Frontal cortex (tissue), 4 donors: Measurements from ENCODE around the gene BRSK2. TPM values are rescaled to one million over a fixed set of nuclear protein-coding genes. Genes with fewer than 3 reads are reported as not detected.
"Not testable (repeated sequence)": the region's sequence is repeated elsewhere in the genome, so short reads cannot be mapped to it uniquely, and the experiment has no call there.

Source experiments
- DNase-seq, 2 donors: peaks; one replicate each; pipeline ENCODE4 v3.0.0; 2012; ENCODE audit warnings: low spot score in 2 of 2
- FAIRE-seq: peaks from 2 replicates; lab custom pipeline; 2012; peaks lifted over from hg19 to GRCh38; lab: Jason Lieb, UNC
- total RNA-seq: library from RNA; depleted of rRNA; stranded (reverse); fragments of >200 nt; gene quantifications from one replicate; pipeline ENCODE4 v1.2.3, GENCODE V29; 2014
- donor health status: control.
- donor health status: control.
- donor health status: control.

Gene BRSK2
- total RNA-seq, 1 donor from 2014 or later, result 35.9 TPM

DNA sequence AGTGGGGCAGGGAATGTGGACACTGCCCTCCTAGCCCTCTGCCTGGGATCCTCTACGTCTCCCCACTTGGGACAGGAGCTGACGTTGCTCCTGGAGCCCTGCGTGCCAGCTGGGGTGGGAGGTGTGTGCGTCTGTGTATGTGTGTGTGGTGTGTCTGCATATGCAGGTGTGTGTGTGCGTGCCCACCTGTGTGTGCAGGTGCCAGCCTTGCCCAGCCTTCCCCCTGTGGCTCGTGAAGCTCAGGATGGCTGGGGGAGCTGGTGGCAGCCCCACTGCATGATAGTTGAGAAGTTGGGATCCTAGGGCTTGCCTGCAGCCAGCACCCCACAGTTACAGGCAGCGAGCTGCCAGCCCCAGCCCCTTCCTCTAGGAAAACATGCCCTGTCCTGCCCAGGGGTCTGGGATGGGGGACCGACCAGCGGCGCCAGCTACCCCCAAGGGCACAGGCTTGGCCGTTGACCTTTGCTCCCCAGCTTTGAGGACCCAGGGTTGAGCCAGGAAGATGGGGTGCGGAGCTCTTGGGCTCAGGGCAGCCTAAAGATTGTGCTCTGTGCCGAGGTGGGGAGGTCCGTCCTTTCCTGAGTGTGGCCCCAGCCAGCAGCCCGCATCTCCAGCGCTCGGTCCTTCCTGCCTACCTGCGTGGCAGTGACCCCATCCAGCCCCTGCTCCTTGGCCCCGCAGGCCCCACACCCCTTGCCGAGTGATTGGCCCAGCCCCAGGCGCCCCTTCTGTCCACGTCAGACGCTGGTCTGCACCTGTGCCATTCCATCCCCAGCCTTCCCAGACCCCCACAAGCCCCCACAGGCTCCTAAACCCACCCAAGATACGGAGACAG is 15.7 kb downstream of the BRSK2 start:
- DNase-seq (no peak), FAIRE-seq (no peak)

- no peak for DNase-seq
- no peak for FAIRE-seq
These were observed 17.1 kb downstream of the BRSK2 start for GRCh38 chr11:1406571-1407485.

DNA sequence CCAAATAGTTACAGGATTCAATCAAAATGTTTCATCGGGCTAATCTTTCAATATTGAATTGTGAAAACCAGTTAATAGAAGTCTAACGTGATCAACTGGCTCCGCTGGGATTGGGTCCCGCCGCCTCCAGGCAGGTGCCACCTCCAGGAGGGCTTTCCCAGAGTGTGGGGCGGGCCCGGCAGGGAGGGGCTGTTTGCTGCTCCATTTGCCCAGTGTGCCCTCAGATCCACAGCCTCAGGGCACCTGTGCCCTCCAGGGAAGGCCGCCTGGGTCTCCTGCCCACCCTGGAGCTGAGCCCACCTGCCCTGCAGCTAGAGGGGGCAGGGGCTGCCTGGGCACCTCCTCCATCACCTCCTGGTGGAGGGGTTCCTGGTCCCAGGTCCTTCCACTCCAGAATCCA is 17.9 kb downstream of the BRSK2 start:
- no peak for DNase-seq
- no peak for FAIRE-seq

- FAIRE-seq, result no peak
These were observed 18.6 kb downstream of the BRSK2 start for GRCh38 chr11:1408346-1408745.

DNA sequence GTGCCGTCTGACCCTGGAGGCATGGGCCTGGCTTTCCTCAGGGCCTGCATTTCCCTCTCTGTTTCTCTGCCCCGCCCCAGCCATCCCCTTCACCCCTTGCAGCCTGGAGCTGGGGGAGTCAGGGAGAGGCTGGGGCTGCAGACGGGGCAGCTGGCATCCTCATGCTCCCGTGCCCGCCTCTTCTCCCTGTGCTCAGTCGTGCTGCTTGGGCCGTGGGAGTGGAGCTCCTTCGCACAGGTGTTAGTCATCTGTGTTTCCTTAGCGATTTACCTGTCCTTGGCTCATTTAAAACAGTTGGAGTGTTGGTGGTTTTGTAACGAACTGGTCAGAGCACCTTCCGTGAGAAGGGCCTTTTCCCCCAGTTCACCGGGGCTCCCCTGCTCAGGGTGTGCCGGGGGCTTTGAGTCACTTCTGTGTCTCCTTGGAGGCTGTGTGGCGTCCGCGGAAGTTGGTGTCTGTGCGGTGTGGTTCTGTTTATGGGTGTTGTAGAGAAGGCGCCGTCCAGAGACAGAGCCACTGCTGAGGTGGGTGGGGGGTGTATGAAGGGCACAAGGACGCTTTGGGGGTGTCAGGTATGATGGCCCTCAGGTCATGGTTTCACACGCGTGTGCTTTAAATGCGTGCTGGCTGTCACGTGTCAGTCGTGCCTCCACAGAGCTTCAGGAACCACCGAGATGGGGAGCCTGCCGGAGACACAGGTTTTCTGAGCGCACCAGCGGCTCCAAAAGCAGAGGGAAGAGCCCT is 19.5 kb downstream of the BRSK2 start:
- FAIRE-seq, result no peak
- no peak for DNase-seq

More at GRCh38 chr11:1408346-1408745, 18.6 kb downstream of the BRSK2 start:
- DNase-seq, result no peak

DNA sequence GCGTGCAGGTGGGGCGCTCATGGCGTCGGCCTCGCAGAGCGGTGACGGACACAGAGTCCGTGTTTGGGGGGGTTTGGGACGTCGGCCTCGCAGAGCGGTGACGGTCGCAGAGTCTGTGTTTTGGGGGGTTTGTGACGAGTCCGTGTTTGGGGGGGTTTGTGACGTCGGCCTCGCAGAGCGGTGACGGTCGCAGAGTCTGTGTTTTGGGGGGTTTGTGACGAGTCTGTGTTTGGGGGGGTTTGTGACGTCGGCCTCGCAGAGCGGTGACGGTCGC is 20.1 kb downstream of the BRSK2 start:
- not testable (repeated sequence) for DNase-seq, FAIRE-seq

- DNase-seq, result peak; percentile 62 to 73
- no peak for FAIRE-seq
These were observed 20.9 kb downstream of the BRSK2 start for GRCh38 chr11:1410366-1411291.

DNA sequence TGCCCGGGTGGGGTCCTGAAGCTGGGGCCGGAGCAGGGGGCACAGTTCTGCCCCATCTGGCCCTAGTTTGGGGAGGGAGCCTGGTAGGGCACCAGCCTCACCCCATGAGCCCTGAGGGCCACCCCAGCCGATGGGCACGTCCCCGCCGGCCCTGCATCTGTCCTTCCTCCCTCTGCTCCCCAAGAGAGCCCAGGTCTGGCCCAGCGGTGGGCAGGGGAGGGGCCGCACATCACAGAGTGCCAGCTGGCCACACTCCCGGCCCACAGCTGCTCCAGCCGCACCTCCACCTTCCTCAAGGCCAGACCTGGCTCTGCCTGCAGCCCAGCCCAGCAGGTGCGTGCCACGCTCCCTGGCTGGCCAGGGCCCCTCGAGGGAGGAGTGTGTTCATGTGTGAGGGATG is 21.6 kb downstream of the BRSK2 start:
- FAIRE-seq (no peak), DNase-seq (no peak)

- not testable (repeated sequence) for DNase-seq, FAIRE-seq
These were observed 22.0 kb downstream of the BRSK2 start for GRCh38 chr11:1411739-1412138.

DNA sequence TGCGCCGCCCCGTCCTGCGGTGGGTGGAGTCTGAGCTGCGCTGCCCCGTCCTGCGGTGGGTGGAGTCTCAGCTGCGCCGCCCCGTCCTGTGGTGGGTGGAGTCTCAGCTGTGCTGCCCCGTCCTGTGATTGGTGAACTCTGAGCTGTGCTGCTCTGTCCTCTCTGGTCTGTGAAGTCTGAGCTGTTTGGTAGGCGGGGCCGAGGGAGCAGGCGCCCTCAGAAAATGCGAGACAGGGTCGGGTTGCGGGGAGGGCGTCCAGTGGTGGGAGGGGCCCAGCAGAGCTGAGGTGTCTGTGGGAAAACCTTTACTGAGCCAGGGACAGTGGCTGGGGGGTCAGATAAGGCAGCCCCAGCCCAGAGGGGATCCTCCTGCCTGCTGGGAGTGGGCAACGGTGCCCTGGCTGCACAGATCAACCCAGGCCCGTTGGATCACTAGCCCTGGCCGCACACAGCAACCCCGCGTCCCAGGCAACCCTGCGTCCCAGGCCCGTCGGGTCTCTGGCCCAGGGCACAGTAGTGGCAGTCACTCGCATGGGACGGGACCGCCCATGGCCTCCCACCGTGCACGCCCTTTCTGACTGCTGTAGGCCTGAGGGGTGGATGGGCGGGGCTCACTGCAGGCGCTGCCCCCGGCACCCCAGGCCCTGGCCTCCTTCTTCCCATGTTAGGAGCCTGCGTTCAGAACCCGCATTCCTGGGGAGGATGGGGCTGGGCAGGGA is 22.8 kb downstream of the BRSK2 start:
- no peak for FAIRE-seq
- DNase-seq, result no peak

DNA sequence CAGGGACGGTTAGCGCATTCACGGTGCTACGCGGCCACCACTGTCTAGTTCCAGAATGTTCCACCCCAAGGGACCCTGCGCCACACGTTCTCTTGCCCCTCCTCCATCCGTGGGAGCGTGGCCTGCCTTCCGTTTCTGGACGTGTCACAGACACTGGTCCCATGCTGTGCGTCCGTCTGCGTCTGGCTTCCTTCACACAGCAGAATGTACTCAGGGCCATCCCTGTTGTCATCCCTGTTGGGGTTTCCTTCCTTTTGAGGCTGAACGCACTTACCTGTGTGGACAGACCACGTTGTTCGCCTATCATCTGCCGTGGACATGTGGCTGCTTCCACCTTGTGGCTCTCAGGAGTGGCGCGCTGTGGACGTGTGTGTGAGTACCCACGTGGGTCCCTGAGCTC is 24.9 kb downstream of the BRSK2 start:
- DNase-seq, result no peak
- FAIRE-seq, result no peak

DNA sequence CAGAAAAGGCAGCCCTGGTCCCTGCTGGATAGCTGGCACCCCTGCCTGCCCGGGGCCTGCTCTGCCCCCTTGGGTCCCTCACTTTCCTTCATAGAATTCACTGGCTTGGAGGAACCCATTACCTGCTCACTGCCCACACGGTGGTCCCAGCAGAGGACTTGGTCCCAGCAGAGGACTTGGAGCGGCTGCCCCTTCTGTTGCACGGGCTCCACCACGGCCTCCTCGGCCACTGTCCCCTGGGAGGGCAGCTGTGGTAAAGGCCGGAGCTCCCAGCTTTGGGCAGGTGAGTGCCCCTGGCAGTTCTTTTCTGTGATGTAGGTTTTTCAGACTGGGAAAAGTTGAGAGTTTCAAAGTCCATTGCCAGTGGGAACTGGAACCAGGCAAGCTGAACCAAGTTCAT is 25.9 kb downstream of the BRSK2 start:
- FAIRE-seq (no peak), DNase-seq (no peak)

DNA sequence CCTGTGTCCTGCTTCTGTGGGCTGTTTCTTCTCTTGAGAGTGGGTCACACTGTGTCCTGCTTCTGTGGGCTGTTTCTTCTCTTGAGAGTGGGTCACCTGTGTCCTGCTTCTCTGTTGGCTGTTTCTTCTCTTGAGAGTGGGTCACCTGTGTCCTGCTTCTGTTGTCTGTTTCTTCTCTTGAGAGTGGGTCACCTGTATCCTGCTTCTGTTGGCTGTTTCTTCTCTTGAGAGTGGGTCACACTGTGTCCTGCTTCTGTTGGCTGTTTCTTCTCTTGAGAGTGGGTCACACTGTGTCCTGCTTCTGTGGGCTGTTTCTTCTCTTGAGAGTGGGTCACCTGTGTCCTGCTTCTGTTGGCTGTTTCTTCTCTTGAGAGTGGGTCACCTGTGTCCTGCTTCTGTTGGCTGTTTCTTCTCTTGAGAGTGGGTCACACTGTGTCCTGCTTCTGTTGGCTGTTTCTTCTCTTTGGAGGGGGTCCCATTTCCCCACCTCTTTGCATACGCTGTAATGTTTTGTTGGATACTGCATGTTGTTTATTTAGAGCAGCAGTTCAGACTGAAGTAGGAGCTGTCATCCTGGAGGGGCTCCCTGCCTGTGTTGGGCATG is 28.6 kb downstream of the BRSK2 start:
- not testable (repeated sequence) for DNase-seq, FAIRE-seq

- FAIRE-seq (no peak), DNase-seq (no peak)
These were observed 30.1 kb downstream of the BRSK2 start for GRCh38 chr11:1419811-1420210.

DNA sequence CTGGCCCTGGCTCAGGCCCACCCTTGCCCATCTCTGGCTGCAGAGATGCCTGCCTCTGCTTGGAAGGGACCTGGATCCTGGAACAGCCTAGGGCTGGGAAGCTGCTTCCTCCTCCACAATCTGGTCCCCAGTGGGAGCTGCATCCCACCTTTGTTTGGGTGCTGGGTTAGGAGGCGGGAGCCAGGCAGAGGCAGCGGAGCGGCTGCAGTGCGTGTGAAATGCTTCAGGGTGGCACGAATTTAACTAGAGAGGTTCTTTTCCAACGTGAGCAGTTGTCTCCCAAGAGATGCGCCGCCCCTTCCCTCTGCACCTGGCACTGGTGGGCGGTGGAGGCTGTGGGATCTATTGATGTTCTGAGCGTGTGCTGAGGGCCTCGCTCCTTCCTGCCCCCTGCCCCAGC is 31.6 kb downstream of the BRSK2 start:
- DNase-seq (no peak), FAIRE-seq (no peak)

- DNase-seq (no peak), FAIRE-seq (no peak)
These were observed 32.7 kb downstream of the BRSK2 start for GRCh38 chr11:1422481-1422880.

DNA sequence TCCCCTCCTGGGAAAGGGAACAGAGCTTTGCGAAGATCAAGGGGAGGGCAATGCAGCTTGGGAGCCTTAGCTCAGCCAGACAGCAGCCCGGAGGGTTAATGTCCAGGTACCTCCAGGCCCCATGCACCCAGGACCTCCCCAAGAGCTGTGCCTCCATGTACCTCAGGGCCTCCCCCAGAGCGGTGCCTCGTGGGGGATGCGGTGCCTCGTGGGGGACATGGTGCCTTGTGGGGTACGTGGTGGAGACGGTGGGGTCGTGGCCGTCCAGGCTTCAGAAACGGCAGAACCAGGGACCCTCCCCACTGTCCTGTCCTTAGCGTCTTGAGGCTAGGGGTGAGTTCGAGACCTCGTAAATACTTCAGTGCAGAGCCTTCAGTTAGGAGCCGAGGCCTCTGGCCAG is 33.2 kb downstream of the BRSK2 start:
- DNase-seq, result no peak
- no peak for FAIRE-seq

DNA sequence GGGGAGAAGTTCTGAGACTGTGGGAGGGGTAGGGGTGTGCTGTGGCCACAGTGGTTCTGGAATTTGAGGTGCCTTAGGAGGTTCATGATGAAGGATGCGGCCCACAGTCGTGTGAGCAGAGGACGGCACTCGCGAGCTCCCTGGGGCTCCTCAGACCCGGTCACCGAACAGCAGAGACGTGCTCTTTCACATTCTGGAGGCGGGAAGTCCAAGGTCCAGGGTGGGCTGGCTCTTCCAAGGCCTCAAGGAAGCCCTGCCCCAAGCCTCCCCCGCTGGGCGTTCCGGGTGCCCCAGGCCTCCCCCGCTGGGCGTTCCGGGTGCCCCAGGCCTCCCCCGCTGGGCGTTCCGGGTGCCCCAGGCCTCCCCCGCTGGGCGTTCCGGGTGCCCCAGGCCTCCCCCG is 33.7 kb downstream of the BRSK2 start:
- not testable (repeated sequence) for FAIRE-seq, DNase-seq
